Stimulated activated CD8-positive, alpha-beta memory T cell treated with anti-CD3 and anti-CD28 coated beads, Interleukin-4, amount 100 ng/mL, for 1 hour (primary cell): ENCODE results near the gene AOX1.
A peak's percentile ranks its signal among the peaks of the same experiment; 100 is the strongest.
"Not testable (repeated sequence)": the region's sequence is repeated elsewhere in the genome, so short reads cannot be mapped to it uniquely, and the experiment has no call there.

Experiments
- DNase-seq, 2 donors: peaks; one replicate each; pipeline ENCODE4 v3.0.0-alpha.2; 2020; ENCODE audit warnings: low read depth in 2 of 2, low spot score in 1 of 2

The AOX1 gene

GRCh38 chr2:200698217-200698616, 112.4 kb downstream of the AOX1 start:
- no peak for DNase-seq

- DNase-seq = no peak
Observed at GRCh38 chr2:200699310-200699709, 113.5 kb downstream of the AOX1 start.

- no peak for DNase-seq
Observed at GRCh38 chr2:200700856-200701255, 115.0 kb downstream of the AOX1 start.

GRCh38 chr2:200702044-200702443, 116.2 kb downstream of the AOX1 start:
- no peak for DNase-seq

- peak in 1 of 2 donors; percentile 7 for DNase-seq
Observed at GRCh38 chr2:200702646-200703118, 116.9 kb downstream of the AOX1 start.

- DNase-seq = no peak
Observed at GRCh38 chr2:200703127-200703925, 117.5 kb downstream of the AOX1 start.

- no peak for DNase-seq
Observed at GRCh38 chr2:200703926-200704637, 118.3 kb downstream of the AOX1 start.

GRCh38 chr2:200705305-200706041, 119.7 kb downstream of the AOX1 start:
- no peak for DNase-seq

- no peak for DNase-seq
Observed at GRCh38 chr2:200708943-200709342, 123.1 kb downstream of the AOX1 start.

GRCh38 chr2:200713003-200713703, 127.3 kb downstream of the AOX1 start:
- DNase-seq = peak; percentile 72 to 89

GRCh38 chr2:200713704-200714064, 127.9 kb downstream of the AOX1 start:
- DNase-seq = no peak

- DNase-seq = not testable (repeated sequence)
Observed at GRCh38 chr2:200715014-200715413, 129.2 kb downstream of the AOX1 start.

GRCh38 chr2:200716386-200716785, 130.6 kb downstream of the AOX1 start:
- DNase-seq = no peak
